NCI-H128 (cell line): ENCODE data around the gene G2E3.
"Not testable (repeated sequence)": the region's sequence is repeated elsewhere in the genome, so short reads cannot be mapped to it uniquely, and the experiment has no call there.

Experiments used
- DNase-seq: peaks from one replicate; lab custom pipeline; 2025; ENCODE audit not compliant: unreplicated experiment; lab: John Stamatoyannopoulos, UW

The G2E3 gene

GRCh38 chr14:30558362-30558674 is 640 bp upstream of the G2E3 start:
- no peak for DNase-seq

- no peak for DNase-seq
Measured at GRCh38 chr14:30559638-30560091, 707 bp downstream of the G2E3 start.

GRCh38 chr14:30560581-30560980 is 1.6 kb downstream of the G2E3 start:
- DNase-seq, result no peak

- DNase-seq, result no peak
Measured at GRCh38 chr14:30564235-30564867, 5.4 kb downstream of the G2E3 start.

- no peak for DNase-seq
Measured at GRCh38 chr14:30564868-30565248, 5.9 kb downstream of the G2E3 start.

DNA sequence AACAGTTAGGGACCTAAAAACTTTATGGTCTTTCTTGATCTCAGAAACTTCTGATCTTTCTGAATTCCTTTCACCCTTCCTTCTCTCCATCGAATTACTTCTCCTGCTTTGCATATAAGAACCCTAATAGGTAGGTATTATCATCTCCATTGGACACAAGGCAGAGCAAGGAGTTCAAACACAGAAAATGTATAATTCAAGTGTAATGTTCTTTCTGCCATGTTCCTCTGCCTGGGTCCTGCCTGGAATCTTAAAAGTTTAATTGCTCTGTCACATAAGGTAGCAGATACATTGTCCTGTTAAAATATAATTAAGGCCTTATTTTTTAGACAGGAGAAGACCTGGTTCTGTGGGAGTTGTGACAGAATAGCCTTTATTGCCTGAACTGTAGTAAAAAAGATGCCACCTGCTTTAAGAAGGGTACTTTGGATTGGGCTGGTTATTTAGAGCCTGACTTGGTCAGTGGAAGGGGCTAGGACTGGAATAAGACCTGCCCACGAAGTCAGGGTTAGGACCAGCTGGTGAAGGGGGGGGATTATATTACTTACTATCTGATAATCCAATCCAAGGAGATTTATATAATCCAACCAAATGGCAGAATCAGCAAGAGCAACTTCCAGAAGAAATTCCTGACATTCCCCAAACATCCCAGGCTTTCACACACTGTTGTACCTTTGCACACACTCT is 10.4 kb downstream of the G2E3 start:
- DNase-seq, result no peak

- no peak for DNase-seq
Measured at GRCh38 chr14:30569903-30570226, 10.9 kb downstream of the G2E3 start.

GRCh38 chr14:30572237-30572636 is 13.3 kb downstream of the G2E3 start:
- DNase-seq, result no peak

DNA sequence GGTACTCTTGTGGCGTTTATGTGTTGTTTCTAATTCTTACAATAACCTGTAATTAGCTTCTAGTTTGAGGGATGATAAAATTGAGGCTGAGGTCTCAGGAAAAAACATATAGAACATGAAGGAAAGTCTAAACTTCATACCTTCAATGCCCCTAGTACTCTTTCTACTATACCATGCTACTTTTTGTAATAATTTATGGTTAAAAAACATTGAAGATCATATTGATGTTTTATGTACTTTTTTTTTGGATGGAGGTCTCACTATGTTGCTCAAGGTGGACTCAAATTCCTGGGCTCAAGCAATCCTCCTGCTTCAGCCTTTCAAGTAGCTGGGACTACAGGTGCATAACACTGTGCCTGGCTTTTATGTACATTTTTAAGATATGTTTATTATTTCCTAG is 13.8 kb downstream of the G2E3 start:
- DNase-seq, result no peak

DNA sequence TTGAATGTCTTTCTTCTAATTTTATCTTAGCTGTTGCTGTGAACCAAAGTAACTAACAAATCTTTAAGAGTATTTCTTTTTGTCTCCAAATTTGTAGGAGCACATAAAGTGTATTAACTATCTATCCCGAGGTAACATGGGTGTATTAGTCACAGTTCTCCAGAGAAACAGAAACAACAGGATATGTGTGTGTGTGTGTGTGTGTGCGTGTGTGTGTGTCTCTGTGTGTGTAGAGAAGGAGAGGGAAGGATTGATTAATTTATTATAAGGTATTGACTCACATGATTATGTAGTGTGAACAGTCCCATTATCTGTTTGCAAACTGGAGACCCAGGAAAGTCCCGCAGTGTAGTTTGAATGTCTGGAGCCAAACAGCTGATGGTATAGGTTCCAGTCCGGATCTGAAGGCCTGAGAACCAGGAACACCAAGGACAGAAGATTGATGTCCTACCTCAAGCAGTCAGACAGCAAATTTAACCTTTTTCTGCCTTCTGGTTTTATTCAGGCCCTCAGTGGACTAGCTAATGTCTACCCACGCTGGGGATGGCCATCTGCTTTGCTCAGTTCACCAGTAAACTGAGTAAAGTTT is 14.4 kb downstream of the G2E3 start:
- DNase-seq, result no peak

DNA sequence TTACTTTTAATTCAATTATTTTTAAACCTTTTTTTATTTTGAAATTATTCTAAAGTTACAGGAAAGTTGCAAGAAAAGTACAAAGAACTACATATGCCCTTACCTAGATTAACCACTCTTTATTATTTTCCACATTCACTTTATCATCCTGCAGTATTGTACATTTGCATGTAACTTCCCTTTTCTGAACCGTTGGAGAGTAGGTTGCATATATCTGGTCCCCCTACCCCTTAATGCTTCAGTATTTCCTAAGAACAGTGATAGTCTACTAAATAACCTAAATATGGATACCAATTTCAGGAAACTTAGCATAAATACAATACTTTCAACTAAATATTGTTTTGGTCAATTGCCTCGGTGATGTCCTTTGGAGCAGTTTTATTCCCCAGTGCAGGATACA is 15.0 kb downstream of the G2E3 start:
- DNase-seq, result no peak

GRCh38 chr14:30574777-30575176 is 15.8 kb downstream of the G2E3 start:
- DNase-seq, result not testable (repeated sequence)

DNA sequence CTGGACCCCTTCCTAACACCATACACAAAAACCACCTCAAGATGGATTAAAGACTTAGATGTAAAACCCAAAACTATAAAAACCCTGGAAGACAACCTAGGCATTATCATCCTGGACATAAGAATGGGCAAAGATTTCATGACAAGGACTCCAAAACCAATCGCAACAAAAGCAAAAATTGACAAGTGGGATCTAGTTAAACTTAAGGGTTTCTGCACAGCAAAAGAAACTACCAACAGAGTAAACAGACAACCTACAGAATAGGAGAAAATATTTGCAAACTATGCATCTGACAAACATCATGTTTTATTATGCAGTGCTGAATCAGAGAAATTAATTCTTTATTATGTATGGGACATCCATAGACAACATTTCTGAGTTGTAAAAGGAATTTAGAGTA is 17.4 kb downstream of the G2E3 start:
- not testable (repeated sequence) for DNase-seq

- DNase-seq, result no peak
Measured at GRCh38 chr14:30580616-30581282, 21.8 kb downstream of the G2E3 start.

- no peak for DNase-seq
Measured at GRCh38 chr14:30581283-30581625, 22.3 kb downstream of the G2E3 start.

- DNase-seq, result no peak
Measured at GRCh38 chr14:30582376-30582775, 23.4 kb downstream of the G2E3 start.

GRCh38 chr14:30584058-30584630 is 25.2 kb downstream of the G2E3 start:
- no peak for DNase-seq

GRCh38 chr14:30585204-30585603 is 26.2 kb downstream of the G2E3 start:
- no peak for DNase-seq

GRCh38 chr14:30587141-30587540 is 28.2 kb downstream of the G2E3 start:
- no peak for DNase-seq

GRCh38 chr14:30588873-30589272 is 29.9 kb downstream of the G2E3 start:
- DNase-seq, result no peak

DNA sequence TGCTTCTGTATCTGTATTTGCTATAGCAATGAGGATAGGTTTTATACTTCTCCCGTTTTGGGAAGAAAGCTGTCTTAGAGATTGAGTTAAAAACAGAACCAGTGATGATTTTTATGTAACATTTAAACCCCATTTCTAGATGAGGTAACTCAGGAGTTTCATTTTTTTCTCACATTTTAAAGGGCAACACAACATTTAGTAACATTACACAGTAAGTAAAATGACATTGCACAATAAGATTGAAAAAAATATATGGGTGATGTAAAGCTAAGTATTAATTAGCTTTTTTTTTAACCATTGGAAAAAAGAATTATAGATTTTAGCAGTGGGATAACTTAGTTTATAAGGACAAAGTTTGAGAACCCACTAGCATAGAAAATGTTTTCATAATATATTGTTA is 38.0 kb downstream of the G2E3 start:
- DNase-seq, result no peak

GRCh38 chr14:30597504-30597903 is 38.5 kb downstream of the G2E3 start:
- DNase-seq, result no peak
